CD14-positive monocyte (primary cell): ENCODE results near the gene XXYLT1. TPM values are rescaled to one million over a fixed set of nuclear protein-coding genes. Genes with fewer than 3 reads are reported as not detected.

Experiments used
- DNase-seq, 3 donors: peaks; one replicate each; pipeline ENCODE4 v3.0.0-alpha.2; 2011 to 2022
- H2AFZ ChIP-seq: 2 replicates; pipeline ENCODE4 v1.6.0; 2012; ENCODE audit warnings: mild to moderate bottlenecking, low read depth, low read length, inconsistent platforms; ENCODE audit not compliant: insufficient read depth, poor library complexity, severe bottlenecking
- H3K27ac ChIP-seq, 2 donors: 1 replicate in 1 of 2; 2 replicates in 1 of 2; pipeline ENCODE4 v1.5.1; 2012 to 2013; ENCODE audit warnings: low read length in 2 of 2, control low read depth in 1 of 2, inconsistent platforms in 1 of 2, low read depth in 1 of 2, mild to moderate bottlenecking in 1 of 2
- H3K27me3 ChIP-seq, 2 donors: one replicate each; pipeline versions ENCODE4 v1.6.0 to v1.6.1; 2011 to 2013; ENCODE audit warnings: low read length in 2 of 2; ENCODE audit not compliant: control insufficient read depth in 2 of 2, insufficient read depth in 2 of 2
- H3K36me3 ChIP-seq, 2 donors: replicated peaks in 1 of 2; 1 replicate in 1 of 2; 2 replicates in 1 of 2; pipeline versions ENCODE4 v1.5.1 to v1.6.1; 2012 to 2013; ENCODE audit warnings: low read length in 2 of 2, control low read depth in 1 of 2, inconsistent platforms in 1 of 2, mild to moderate bottlenecking in 1 of 2; ENCODE audit not compliant: insufficient read depth in 2 of 2, control insufficient read depth in 1 of 2
- H3K4me1 ChIP-seq, 2 donors: 1 replicate in 1 of 2; 2 replicates in 1 of 2; pipeline versions ENCODE4 v1.5.1 to v1.6.1; 2012 to 2013; ENCODE audit warnings: low read length in 2 of 2, control low read depth in 1 of 2, inconsistent platforms in 1 of 2, mild to moderate bottlenecking in 1 of 2, moderate library complexity in 1 of 2; ENCODE audit not compliant: insufficient read depth in 2 of 2, control insufficient read depth in 1 of 2
- H3K4me2 ChIP-seq: replicated peaks from 2 replicates; pipeline ENCODE3; 2012; ENCODE audit warnings: low read length, moderate library complexity, mild to moderate bottlenecking; ENCODE audit not compliant: poor library complexity, severe bottlenecking; ENCODE audit errors: extremely low read depth
- H3K4me3 ChIP-seq, 3 experiments: fragments of 200-600 bp in 1 of 3; sonication (generic) in 1 of 3; replicated peaks in 1 of 3; 1 replicate in 2 of 3; 2 replicates in 1 of 3; pipeline ENCODE4 v1.5.1; 2011 to 2013; ENCODE audit warnings: low read length in 3 of 3, mild to moderate bottlenecking in 3 of 3, control low read depth in 2 of 3, low read depth in 2 of 3, inconsistent platforms in 1 of 3, moderate library complexity in 1 of 3
- H3K79me2 ChIP-seq: 2 replicates; pipeline ENCODE4 v1.6.0; 2012; ENCODE audit warnings: mild to moderate bottlenecking, control low read depth, inconsistent platforms, low read length, moderate library complexity; ENCODE audit not compliant: insufficient read depth
- H3K9ac ChIP-seq: 2 replicates; pipeline ENCODE4 v1.6.0; 2017; ENCODE audit warnings: low read length, mild to moderate bottlenecking; ENCODE audit not compliant: insufficient read depth, poor library complexity, severe bottlenecking
- H3K9me3 ChIP-seq, 2 donors: replicated peaks in 1 of 2; 1 replicate in 1 of 2; 2 replicates in 1 of 2; pipeline versions ENCODE4 v1.5.1 to v1.6.1; 2012 to 2013; ENCODE audit warnings: low read length in 2 of 2, control low read depth in 1 of 2; ENCODE audit not compliant: control insufficient read depth in 1 of 2, insufficient read depth in 1 of 2
- H4K20me1 ChIP-seq: 2 replicates; pipeline ENCODE4 v1.6.0; 2012; ENCODE audit warnings: mild to moderate bottlenecking, low read length, control low read depth, moderate library complexity; ENCODE audit not compliant: insufficient read depth
- H3K27ac Mint-ChIP-seq, 7 donors: one replicate each; pipeline ENCODE4 v1.8.0; 2020; ENCODE audit warnings: mild to moderate bottlenecking in 7 of 7, mixed read lengths in 7 of 7, moderate library complexity in 6 of 7, inconsistent platforms in 2 of 7
- H3K27me3 Mint-ChIP-seq, 3 donors: one replicate each; pipeline ENCODE4 v1.8.0; 2021 to 2022; ENCODE audit warnings: low read depth in 3 of 3, mild to moderate bottlenecking in 3 of 3, mixed read lengths in 3 of 3, moderate library complexity in 3 of 3, inconsistent platforms in 1 of 3
- H3K36me3 Mint-ChIP-seq, 2 donors: one replicate each; pipeline ENCODE4 v1.8.0; 2020; ENCODE audit warnings: mixed read lengths in 2 of 2, inconsistent platforms in 1 of 2, mild to moderate bottlenecking in 1 of 2
- H3K4me1 Mint-ChIP-seq: one replicate; pipeline ENCODE4 v1.8.0; 2020; ENCODE audit warnings: mild to moderate bottlenecking, mixed read lengths
- H3K4me3 Mint-ChIP-seq, 2 donors: one replicate each; pipeline ENCODE4 v1.8.0; 2020; ENCODE audit warnings: mild to moderate bottlenecking in 2 of 2, mixed read lengths in 2 of 2, moderate library complexity in 1 of 2
- H3K9me3 Mint-ChIP-seq, 7 donors: one replicate each; pipeline ENCODE4 v1.8.0; 2020 to 2022; ENCODE audit warnings: mixed read lengths in 7 of 7, mild to moderate bottlenecking in 6 of 7, moderate library complexity in 6 of 7, inconsistent platforms in 2 of 7
- WGBS: methylation state at CpG from one replicate; pipeline ENCODE4 v1.1.5; 2013; ENCODE audit warnings: missing lambda C conversion rate; ENCODE audit not compliant: insufficient coverage; 5-methylcytosine and 5-hydroxymethylcytosine counted together
- intact Hi-C, 2 donors: fragments of 100-400 bp; cut with micrococcal nuclease; formaldehyde crosslinking; loops; one replicate each; pipeline versions ENCODE4 v1.15.0 to v1.15.1; 2023
- polyA plus RNA-seq, 3 donors: library from polyadenylated mRNA; depleted of rRNA in 1 of 3; unstranded in 2 of 3; stranded (reverse) in 1 of 3; fragments of 300-500 nt in 2 of 3; fragments of >200 nt in 1 of 3; fragmentation: Illumina TruSeq in 2 of 3; gene quantifications; 1 replicate in 2 of 3; 2 replicates in 1 of 3; pipeline ENCODE4 v1.2.3, GENCODE V29; 2012 to 2021
- TF ChIP-seq, protein P1 (sequence below): fragments of 200-600 bp; IDR thresholded peaks from one replicate; pipeline ENCODE4 v1.8.0; 2022; ENCODE audit warnings: antibody characterized with exemption, mild to moderate bottlenecking

The XXYLT1 gene
- polyA plus RNA-seq, 3 donors = 11.8 to 13.5 (median 13.2) TPM

- no peak overlapping the region for H3K4me3 ChIP-seq
- Mint-ChIP-seq H3K9me3 (peaks cover 0 to 2% (median 0%) of the 10 kb centered on the region in 7 donors), H3K27ac (no peak overlapping the region), H3K4me1 (peaks cover 26% of the 10 kb centered on the region), H3K4me3 (no peak overlapping the region), H3K27me3 (peaks cover 0 to 5% (median 0%) of the 10 kb centered on the region in 3 donors), H3K36me3 (peaks cover 41 to 44% of the 10 kb centered on the region in 2 donors)
- WGBS = 77% methylated on average over 6 of the region's 12 CpGs
- H3K4me1 ChIP-seq = peaks cover 0 to 8% of the 10 kb centered on the region in 2 donors
- DNase-seq = no peak
- TF ChIP-seq, protein P1, sequence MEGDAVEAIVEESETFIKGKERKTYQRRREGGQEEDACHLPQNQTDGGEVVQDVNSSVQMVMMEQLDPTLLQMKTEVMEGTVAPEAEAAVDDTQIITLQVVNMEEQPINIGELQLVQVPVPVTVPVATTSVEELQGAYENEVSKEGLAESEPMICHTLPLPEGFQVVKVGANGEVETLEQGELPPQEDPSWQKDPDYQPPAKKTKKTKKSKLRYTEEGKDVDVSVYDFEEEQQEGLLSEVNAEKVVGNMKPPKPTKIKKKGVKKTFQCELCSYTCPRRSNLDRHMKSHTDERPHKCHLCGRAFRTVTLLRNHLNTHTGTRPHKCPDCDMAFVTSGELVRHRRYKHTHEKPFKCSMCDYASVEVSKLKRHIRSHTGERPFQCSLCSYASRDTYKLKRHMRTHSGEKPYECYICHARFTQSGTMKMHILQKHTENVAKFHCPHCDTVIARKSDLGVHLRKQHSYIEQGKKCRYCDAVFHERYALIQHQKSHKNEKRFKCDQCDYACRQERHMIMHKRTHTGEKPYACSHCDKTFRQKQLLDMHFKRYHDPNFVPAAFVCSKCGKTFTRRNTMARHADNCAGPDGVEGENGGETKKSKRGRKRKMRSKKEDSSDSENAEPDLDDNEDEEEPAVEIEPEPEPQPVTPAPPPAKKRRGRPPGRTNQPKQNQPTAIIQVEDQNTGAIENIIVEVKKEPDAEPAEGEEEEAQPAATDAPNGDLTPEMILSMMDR = no peak
- peaks cover 7 to 28% of the 10 kb centered on the region in 2 donors for H3K36me3 ChIP-seq
- H3K27me3 ChIP-seq = no peaks in the 10 kb centered on the region
- H3K4me2 ChIP-seq = no peak overlapping the region
- no peaks in the 10 kb centered on the region for H3K9me3 ChIP-seq
- H3K9ac ChIP-seq = no peak overlapping the region
- no peaks in the 10 kb centered on the region for H3K79me2 ChIP-seq
- intact Hi-C loops = no loop called here
- H2AFZ ChIP-seq = no peak overlapping the region
- no peak overlapping the region for H3K27ac ChIP-seq
- H4K20me1 ChIP-seq = no peaks in the 10 kb centered on the region
These were observed 46.6 kb downstream of the XXYLT1 start for GRCh38 chr3:195224156-195224979.

DNA sequence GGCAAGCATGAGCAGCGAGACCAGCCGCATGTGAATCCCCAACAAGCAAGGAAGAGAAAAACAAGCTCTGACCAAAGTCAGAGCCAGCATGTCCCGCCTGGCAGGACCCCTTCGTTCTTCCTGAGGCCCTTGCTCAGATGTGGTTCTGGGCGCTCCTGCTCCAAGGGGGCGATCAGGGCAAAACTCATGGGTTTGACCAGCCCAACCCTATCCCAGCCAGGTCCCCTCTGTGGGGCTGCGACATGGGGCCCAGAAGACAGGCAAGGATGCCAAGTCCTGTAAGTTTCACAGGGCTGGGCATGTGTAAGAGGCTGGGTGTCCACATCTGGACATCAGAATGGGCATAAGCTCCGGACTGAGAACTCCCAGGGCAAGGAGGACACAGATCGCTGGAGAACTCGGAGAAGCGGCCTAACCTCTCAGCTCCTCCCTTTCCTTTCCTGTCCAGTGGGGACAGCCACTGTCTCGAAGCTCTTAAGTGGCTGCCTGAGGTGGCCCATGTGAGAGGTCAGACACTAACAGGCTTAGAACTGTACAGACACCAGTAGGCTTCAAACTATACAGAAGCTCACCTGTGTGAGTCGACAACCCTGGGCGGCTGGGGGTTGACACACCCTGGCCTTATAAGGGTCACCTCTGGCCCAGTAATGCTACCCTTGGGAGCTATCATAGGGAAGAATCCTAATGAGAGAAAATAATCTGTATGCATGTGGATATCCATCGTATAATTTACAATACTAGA lies 48.9 kb downstream of the XXYLT1 start:
- Histone ChIP-seq H3K36me3 (peaks cover 7 to 28% of the 10 kb centered on the region in 2 donors), H3K9me3 (no peaks in the 10 kb centered on the region), H2AFZ (no peak overlapping the region), H3K79me2 (no peaks in the 10 kb centered on the region), H3K27ac (no peak overlapping the region), H3K4me1 (peaks cover 0 to 8% of the 10 kb centered on the region in 2 donors), H3K4me3 (no peak overlapping the region), H3K4me2 (no peak overlapping the region), H3K9ac (no peak overlapping the region), H4K20me1 (no peaks in the 10 kb centered on the region), H3K27me3 (no peaks in the 10 kb centered on the region)
- Mint-ChIP-seq H3K27ac (no peak overlapping the region), H3K9me3 (peaks cover 0 to 2% (median 0%) of the 10 kb centered on the region in 7 donors), H3K4me1 (peaks cover 22% of the 10 kb centered on the region), H3K36me3 (peaks cover 43 to 44% of the 10 kb centered on the region in 2 donors), H3K4me3 (no peak overlapping the region), H3K27me3 (peaks cover 0 to 3% (median 0%) of the 10 kb centered on the region in 3 donors)
- intact Hi-C loops = no loop called here
- TF ChIP-seq, protein P1 = no peak
- WGBS = 90% methylated on average over 12 of the region's 15 CpGs
- DNase-seq = no peak
